AG04449 (cell line): Measurements from ENCODE around the gene DIPK1A.

Source experiments
- CTCF ChIA-PET: fragments of 350-600 bp; formaldehyde crosslinking; extraction: SDS; loops from one replicate; lab custom pipeline; 2021; ENCODE audit warnings: antibody characterized with exemption; lab: Yijun Ruan, JAX
- POLR2A ChIA-PET: fragments of 400-600, 350-600 bp; formaldehyde crosslinking; extraction: SDS; loops from one replicate; lab custom pipeline; 2020; ENCODE audit warnings: antibody characterized with exemption, inconsistent platforms; lab: Yijun Ruan, JAX
- DNase-seq: peaks from one replicate; pipeline ENCODE4 v3.0.0-alpha.2; 2010; ENCODE audit warnings: low read depth, low spot score
- H3K4me3 ChIP-seq: 2 replicates; pipeline ENCODE4 v1.5.1; 2011; ENCODE audit warnings: low read depth, mild to moderate bottlenecking, control low read depth, low read length
- CTCF ChIP-seq: IDR thresholded peaks from one replicate; pipeline ENCODE4 v1.5.1; 2011; ENCODE audit warnings: mild to moderate bottlenecking, moderate library complexity, low read length, control low read depth, inconsistent platforms; ENCODE audit not compliant: insufficient read depth; ENCODE audit errors: missing control alignments

The DIPK1A gene

GRCh38 chr1:92877792-92878191 lies 83.5 kb downstream of the DIPK1A start:
- ChIA-PET POLR2A (no interaction called here), CTCF (interaction anchor here (1.3 to 6.7 kb wide), 7 partner anchors 15 to 116 kb away, joined by 3 to 51 read pairs (median 4); no protein-coding TSS in a partner anchor)
- H3K4me3 ChIP-seq = no peak overlapping the region
- TF ChIP-seq CTCF = no peak
- DNase-seq = no peak

- no peak overlapping the region for H3K4me3 ChIP-seq
- no peak for DNase-seq
- no peak for TF ChIP-seq CTCF
- POLR2A ChIA-PET = no interaction called here
- CTCF ChIA-PET = interaction anchor here (1.3 to 6.7 kb wide), 10 partner anchors 12 to 117 kb away, joined by 3 to 51 read pairs (median 4); no protein-coding TSS in a partner anchor
These were observed 84.1 kb downstream of the DIPK1A start for GRCh38 chr1:92877081-92877711.

GRCh38 chr1:92876351-92876750 lies 84.9 kb downstream of the DIPK1A start:
- CTCF ChIA-PET = interaction anchor here (1.5 to 6.7 kb wide), 7 partner anchors 11 to 118 kb away, joined by 3 to 51 read pairs (median 5); no protein-coding TSS in a partner anchor
- POLR2A ChIA-PET = no interaction called here

GRCh38 chr1:92874987-92875386 lies 86.3 kb downstream of the DIPK1A start:
- no peak for TF ChIP-seq CTCF
- no peak overlapping the region for H3K4me3 ChIP-seq
- DNase-seq = no peak
- POLR2A ChIA-PET = no interaction called here
- CTCF ChIA-PET = interaction anchor here (0.7 to 6.7 kb wide), 5 partner anchors 16 to 121 kb away, joined by 3 to 51 read pairs (median 3); no protein-coding TSS in a partner anchor

More at GRCh38 chr1:92876351-92876750, 84.9 kb downstream of the DIPK1A start:
- DNase-seq = no peak
- no peak for TF ChIP-seq CTCF
- no peak overlapping the region for H3K4me3 ChIP-seq

- ChIA-PET CTCF (interaction anchor here (5.1 to 6.7 kb wide), 2 partner anchors 13 to 122 kb away, joined by 27 to 51 read pairs; no protein-coding TSS in a partner anchor), POLR2A (no interaction called here)
- no peak for TF ChIP-seq CTCF
- no peak for DNase-seq
- no peak overlapping the region for H3K4me3 ChIP-seq
These were observed 88.5 kb downstream of the DIPK1A start for GRCh38 chr1:92872719-92873118.

- ChIA-PET POLR2A (no interaction called here), CTCF (interaction anchor here (1.0 to 4.3 kb wide), 2 partner anchors 11 to 13 kb away, joined by 3 to 46 read pairs; no protein-coding TSS in a partner anchor)
- no peak for DNase-seq
- no peak overlapping the region for H3K4me3 ChIP-seq
- TF ChIP-seq CTCF = no peak
These were observed 90.7 kb downstream of the DIPK1A start for GRCh38 chr1:92870591-92870990.
